GM12872 (cell line): Measurements from ENCODE around the gene NPW.

ENCODE experiments used
- CTCF ChIP-seq: IDR thresholded peaks from 3 replicates; pipeline ENCODE4 v1.5.1; 2011; ENCODE audit warnings: low read depth, mild to moderate bottlenecking, low read length, moderate library complexity; ENCODE audit not compliant: insufficient read depth

Gene NPW

GRCh38 chr16:1981398-1981836, 38.2 kb upstream of the NPW start, which contains the start of gene NOXO1:
TSS of gene NOXO1 (minus strand) at chr16:1981469. CDS start at chr16:1981179, 290 bp downstream.
- no peak for TF ChIP-seq CTCF

GRCh38 chr16:1982013-1982433, 37.6 kb upstream of the NPW start:
- no peak for TF ChIP-seq CTCF

GRCh38 chr16:1982991-1983543, 36.5 kb upstream of the NPW start:
- TF ChIP-seq CTCF, result no peak

GRCh38 chr16:1983544-1984346, 35.8 kb upstream of the NPW start, which contains the start of gene GFER:
TSS of gene GFER (plus strand) at chr16:1984193. CDS start at chr16:1984219, 26 bp downstream.
- peak; percentile 56 for TF ChIP-seq CTCF

GRCh38 chr16:1984347-1985225, 35.0 kb upstream of the NPW start:
- TF ChIP-seq CTCF, result no peak

- no peak for TF ChIP-seq CTCF
These were observed 34.0 kb upstream of the NPW start for GRCh38 chr16:1985466-1986150.
